GM12878 (cell line): ENCODE measurements around the gene MRPS15. TPM values are rescaled to one million over a fixed set of nuclear protein-coding genes. Genes with fewer than 3 reads are reported as not detected.

Experiments used
- ATAC-seq: fragments of 200-7000 bp; cut with Tn5 transposase; 3 replicates; pipeline ENCODE4 v1.9.1; 2020; ENCODE audit warnings: mild to moderate bottlenecking, moderate library complexity
- BruUV-seq: library from RNA; stranded (reverse); fragments of 400-500 nt; replicated peaks from 2 replicates; lab custom pipeline; 2021; lab: Mats Ljungman, UMichigan
- CTCF ChIA-PET: fragments of 300-600 bp; sonication (Branson Sonifier 250); formaldehyde crosslinking; extraction: SDS; loops from one replicate; lab custom pipeline; 2021; ENCODE audit warnings: inconsistent platforms; lab: Yijun Ruan, JAX
- POLR2A ChIA-PET: fragments of 350-600 bp; formaldehyde crosslinking; extraction: SDS; loops from one replicate; lab custom pipeline; 2021; ENCODE audit warnings: inconsistent platforms; lab: Charles Lee
- RAD21 ChIA-PET: fragments of 300-600 bp; sonication (Branson Sonifier 250); formaldehyde crosslinking; loops from one replicate; lab custom pipeline; 2023; ENCODE audit warnings: antibody characterized with exemption; ENCODE audit not compliant: unreplicated experiment; lab: Charles Lee
- SMC1A ChIA-PET: fragments of 300-600 bp; sonication (Branson Sonifier 250); formaldehyde crosslinking; loops from one replicate; lab custom pipeline; 2023; ENCODE audit not compliant: unreplicated experiment, uncharacterized antibody; lab: Charles Lee
- DNase-seq: peaks from one replicate; pipeline ENCODE4 v3.0.0-alpha.2; 2011; ENCODE audit warnings: low read depth, low spot score
- FAIRE-seq: peaks from 3 replicates; lab custom pipeline; 2011; peaks lifted over from hg19 to GRCh38; lab: Jason Lieb, UNC
- H2AFZ ChIP-seq: 2 replicates; pipeline ENCODE4 v1.6.0; 2011; ENCODE audit warnings: low read depth, low read length, control low read depth; ENCODE audit not compliant: control insufficient read depth
- H3K27ac ChIP-seq: 2 replicates; pipeline ENCODE4 v1.5.1; 2011; ENCODE audit warnings: control low read depth; ENCODE audit not compliant: control insufficient read depth, insufficient read depth
- H3K27me3 ChIP-seq, 2 experiments: replicated peaks in 1 of 2; 2 replicates each; pipeline versions ENCODE4 v1.6.0 to v1.6.1; 2011; ENCODE audit warnings: low read length in 1 of 2; ENCODE audit not compliant: control insufficient read depth in 2 of 2, insufficient read depth in 2 of 2
- H3K36me3 ChIP-seq, 2 experiments: 2 replicates each; pipeline ENCODE4 v1.5.1; 2011; ENCODE audit warnings: low read length in 1 of 2; ENCODE audit not compliant: control insufficient read depth in 2 of 2, insufficient read depth in 2 of 2
- H3K4me1 ChIP-seq: 2 replicates; pipeline ENCODE4 v1.6.1; 2011; ENCODE audit warnings: mild to moderate bottlenecking, low read length, moderate library complexity, mixed read lengths; ENCODE audit not compliant: control insufficient read depth, insufficient read depth
- H3K4me2 ChIP-seq: 2 replicates; pipeline ENCODE4 v1.6.0; 2011; ENCODE audit warnings: control low read depth; ENCODE audit not compliant: control insufficient read depth, insufficient read depth
- H3K4me3 ChIP-seq: fragments of 200-600 bp; sonication (generic); 2 replicates; pipeline ENCODE4 v1.5.1; 2016
- H3K79me2 ChIP-seq: 2 replicates; pipeline ENCODE4 v1.6.0; 2011; ENCODE audit warnings: low read length; ENCODE audit not compliant: control insufficient read depth, insufficient read depth
- H3K9ac ChIP-seq: 2 replicates; pipeline ENCODE4 v1.8.0; 2011; ENCODE audit warnings: low read length, control low read depth, mixed read lengths; ENCODE audit not compliant: control insufficient read depth, insufficient read depth
- H3K9me3 ChIP-seq: replicated peaks from 3 replicates; pipeline ENCODE4 v1.5.1; 2011; ENCODE audit warnings: mild to moderate bottlenecking, low read length; ENCODE audit not compliant: control insufficient read depth, insufficient read depth
- H4K20me1 ChIP-seq: 2 replicates; pipeline ENCODE4 v1.6.0; 2011; ENCODE audit not compliant: control insufficient read depth, insufficient read depth
- ATF7 ChIP-seq: fragments of 450-650 bp; IDR thresholded peaks from 2 replicates; pipeline ENCODE4 v1.6.1; 2016; ENCODE audit warnings: low read depth, mild to moderate bottlenecking
- CBX5 ChIP-seq: sonication (generic); IDR thresholded peaks from 2 replicates; pipeline ENCODE4 v1.6.1; 2016; ENCODE audit warnings: low read depth, moderate library complexity, mild to moderate bottlenecking, inconsistent platforms
- CHD1 ChIP-seq: IDR thresholded peaks from 2 replicates; pipeline ENCODE4 v1.6.1; 2012; ENCODE audit warnings: low read depth, low read length, improper control_type of control experiment
- EP300 ChIP-seq, 2 experiments: fragments of 150-350 bp in 1 of 2; IDR thresholded peaks; 2 replicates each; pipeline ENCODE4 v1.6.1; 2011 to 2012; ENCODE audit warnings: low read depth in 2 of 2, low read length in 2 of 2, borderline replicate concordance in 1 of 2, improper control_type of control experiment in 1 of 2, inconsistent platforms in 1 of 2; ENCODE audit not compliant: control insufficient read depth in 1 of 2
- FOXK2 ChIP-seq: fragments of 450-650 bp; IDR thresholded peaks from 2 replicates; pipeline ENCODE4 v1.6.1; 2017; ENCODE audit warnings: mild to moderate bottlenecking, moderate library complexity
- HCFC1 ChIP-seq: fragments of 150-350 bp; IDR thresholded peaks from 2 replicates; pipeline ENCODE4 v1.6.1; 2014; ENCODE audit warnings: low read length
- KLF5 ChIP-seq: fragments of 450-650 bp; IDR thresholded peaks from 2 replicates; pipeline ENCODE4 v1.6.1; 2014; ENCODE audit warnings: mild to moderate bottlenecking; ENCODE audit not compliant: partially characterized antibody
- NFXL1 ChIP-seq: fragments of 450-650 bp; IDR thresholded peaks from 2 replicates; pipeline ENCODE4 v1.6.1; 2017; ENCODE audit warnings: antibody characterized with exemption, mild to moderate bottlenecking, borderline replicate concordance
- NFYB ChIP-seq: IDR thresholded peaks from 2 replicates; pipeline ENCODE4 v1.6.1; 2011; ENCODE audit warnings: low read depth, mild to moderate bottlenecking, low read length, improper control_type of control experiment, moderate library complexity; ENCODE audit not compliant: insufficient read depth
- NRF1 ChIP-seq: conservative IDR thresholded peaks from 2 replicates; pipeline ENCODE4 v1.6.1; 2011; ENCODE audit warnings: mild to moderate bottlenecking, low read depth, low read length, improper control_type of control experiment
- POLR2AphosphoS2 ChIP-seq: IDR thresholded peaks from 2 replicates; pipeline ENCODE4 v1.6.1; 2011; ENCODE audit warnings: low read depth, mild to moderate bottlenecking, low read length, improper control_type of control experiment, moderate library complexity
- RUNX3 ChIP-seq: IDR thresholded peaks from 2 replicates; pipeline ENCODE4 v1.6.1; 2012; ENCODE audit warnings: low read length, inconsistent platforms
- SPI1 ChIP-seq: IDR thresholded peaks from 2 replicates; pipeline ENCODE4 v1.6.1; 2011; ENCODE audit warnings: low read depth, mild to moderate bottlenecking, low read length, moderate library complexity, borderline replicate concordance; ENCODE audit not compliant: insufficient read depth
- SREBF1 ChIP-seq: IDR thresholded peaks from 2 replicates; pipeline ENCODE4 v1.6.1; 2012; ENCODE audit warnings: mild to moderate bottlenecking, low read length
- YY1 ChIP-seq: IDR thresholded peaks from 2 replicates; pipeline ENCODE4 v1.6.1; 2011; ENCODE audit warnings: low read depth, mild to moderate bottlenecking, low read length
- ZNF24 ChIP-seq: fragments of 450-650 bp; IDR thresholded peaks from 2 replicates; pipeline ENCODE4 v1.6.1; 2017; ENCODE audit warnings: antibody characterized with exemption, mild to moderate bottlenecking
- ZSCAN29 ChIP-seq: fragments of 450-650 bp; IDR thresholded peaks from 2 replicates; pipeline ENCODE4 v1.6.1; 2017; ENCODE audit warnings: mild to moderate bottlenecking, moderate library complexity
- ZZZ3 ChIP-seq: IDR thresholded peaks from 2 replicates; pipeline ENCODE4 v1.6.1; 2011; ENCODE audit warnings: low read depth; ENCODE audit not compliant: control insufficient read depth, insufficient read length
- WGBS: methylation state at CpG from one replicate; pipeline ENCODE4 v1.1.6; 2016; ENCODE audit warnings: low lambda C conversion rate; ENCODE audit not compliant: insufficient replicate concordance, insufficient coverage; ENCODE audit errors: missing lambda C conversion rate; 5-methylcytosine and 5-hydroxymethylcytosine counted together
- in situ Hi-C: fragments of 300-500 bp; cut with MboI; formaldehyde crosslinking; loops from 9 replicates; pipeline ENCODE4 v1.14.3; 2018; ENCODE audit warnings: mixed read lengths
- intact Hi-C: fragments of 100-400 bp; cut with micrococcal nuclease; formaldehyde crosslinking; loops from one replicate; pipeline ENCODE4 v1.14.2; 2022; ENCODE audit not compliant: unreplicated experiment
- polyA plus RNA-seq, 11 experiments: library from polyadenylated mRNA; depleted of rRNA in 4 of 11; unstranded in 6 of 11; stranded (reverse) in 5 of 11; fragments of >200 nt; fragmentation: Nextera tagmentation in 4 of 11; fragmentation: Illumina TruSeq in 1 of 11; extraction: Ambion mirVana in 4 of 11; extraction: Trizol in 1 of 11; gene quantifications; 1 replicate in 1 of 11; 2 replicates in 10 of 11; pipeline versions ENCODE4 v1.2.1 to v1.2.3, GENCODE V29; 2011 to 2016; ENCODE audit warnings: inconsistent platforms in 2 of 11, missing spikeins in 2 of 11, low read depth in 1 of 11
- total RNA-seq, 4 experiments: library from RNA; depleted of rRNA in 3 of 4; stranded (reverse); fragments of >200 nt in 3 of 4; fragmentation: Illumina TruSeq in 1 of 4; extraction: Trizol in 1 of 4; gene quantifications; 2 replicates each; pipeline versions ENCODE4 v1.2.1 to v1.2.3, GENCODE V29; 2013 to 2021
- TF ChIP-seq, protein P1 (sequence below): fragments of 150-350 bp; IDR thresholded peaks from 2 replicates; pipeline ENCODE4 v1.6.1; 2014; ENCODE audit warnings: mild to moderate bottlenecking, low read depth, low read length

The MRPS15 gene
- total and polyA plus RNA-seq, 10 of the 15 experiments (the other 5 are each of a cell fraction or from before 2014, with no cell fraction given): 41.1 to 207 (median 107) TPM

DNA sequence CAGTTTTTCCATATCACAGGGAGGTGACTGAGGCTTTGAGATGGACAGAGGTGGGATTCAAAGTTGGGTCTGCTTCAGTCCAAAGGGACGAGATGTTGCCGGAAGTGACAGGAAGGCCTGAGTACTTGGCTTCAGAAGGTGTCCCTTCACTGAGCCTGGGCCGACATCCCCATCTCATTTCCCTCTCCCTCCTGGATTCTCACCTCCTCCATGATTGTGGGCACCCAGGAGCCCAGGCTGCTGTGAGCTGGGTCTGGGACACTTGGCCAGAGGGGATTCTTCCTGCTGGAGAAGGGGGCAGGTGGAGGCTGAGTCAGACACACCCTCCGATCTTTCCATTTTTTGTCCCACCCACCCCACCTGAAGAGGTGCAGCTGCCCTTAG, 2.8 kb upstream of the MRPS15 start:
- Histone ChIP-seq H3K9ac (no peak overlapping the region), H3K4me1 (no peaks in the 10 kb centered on the region), H4K20me1 (no peaks in the 10 kb centered on the region), H3K4me2 (no peak overlapping the region), H3K27ac (no peak overlapping the region), H3K79me2 (peaks cover 16% of the 10 kb centered on the region), H2AFZ (no peak overlapping the region), H3K4me3 (no peak overlapping the region), H3K36me3 (no peaks in the 10 kb centered on the region), H3K9me3 (no peaks in the 10 kb centered on the region), H3K27me3 (no peaks in the 10 kb centered on the region)
- no peak for ATAC-seq
- DNase-seq: no peak
- SMC1A ChIA-PET: no interaction called here
- no peak for FAIRE-seq
- intact Hi-C loops: no loop called here
- no TSS peak for BruUV-seq
- WGBS: 95% methylated on average over 4 of the region's 4 CpGs
- in situ Hi-C loops: no loop called here
- no peak for TF ChIP-seq SPI1
- TF ChIP-seq, protein P1, sequence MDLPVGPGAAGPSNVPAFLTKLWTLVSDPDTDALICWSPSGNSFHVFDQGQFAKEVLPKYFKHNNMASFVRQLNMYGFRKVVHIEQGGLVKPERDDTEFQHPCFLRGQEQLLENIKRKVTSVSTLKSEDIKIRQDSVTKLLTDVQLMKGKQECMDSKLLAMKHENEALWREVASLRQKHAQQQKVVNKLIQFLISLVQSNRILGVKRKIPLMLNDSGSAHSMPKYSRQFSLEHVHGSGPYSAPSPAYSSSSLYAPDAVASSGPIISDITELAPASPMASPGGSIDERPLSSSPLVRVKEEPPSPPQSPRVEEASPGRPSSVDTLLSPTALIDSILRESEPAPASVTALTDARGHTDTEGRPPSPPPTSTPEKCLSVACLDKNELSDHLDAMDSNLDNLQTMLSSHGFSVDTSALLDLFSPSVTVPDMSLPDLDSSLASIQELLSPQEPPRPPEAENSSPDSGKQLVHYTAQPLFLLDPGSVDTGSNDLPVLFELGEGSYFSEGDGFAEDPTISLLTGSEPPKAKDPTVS: no peak
- no peak for TF ChIP-seq ZZZ3
- no peak for TF ChIP-seq RUNX3
- no peak for TF ChIP-seq ATF7
- TF ChIP-seq POLR2AphosphoS2: no peak
- TF ChIP-seq CHD1: no peak
- no peak for TF ChIP-seq SREBF1
- no peak for TF ChIP-seq HCFC1
- no peak for TF ChIP-seq NFYB
- no peak for TF ChIP-seq ZSCAN29
- TF ChIP-seq FOXK2: no peak
- TF ChIP-seq KLF5: no peak
- TF ChIP-seq YY1: no peak
- no peak for TF ChIP-seq NFXL1
- TF ChIP-seq NRF1: no peak
- no peak for TF ChIP-seq EP300 (IDR thresholded peaks at IDR 0.05; ENCODE audit: borderline replicate concordance in 1 of 2, control insufficient read depth in 1 of 2, low read depth in 2 of 2, low read length in 2 of 2)
- no peak for TF ChIP-seq CBX5
- TF ChIP-seq ZNF24: no peak
- RAD21 ChIA-PET: no interaction called here
- POLR2A ChIA-PET: interaction anchor here (1.4 to 2.0 kb wide), 2 partner anchors 9 to 17 kb away, joined by 3 to 9 read pairs; partner anchors contain the start of gene OSCP1
- CTCF ChIA-PET: no interaction called here
